ENCODE measurements around the gene GTPBP6.

Gene GTPBP6

GRCh38 chrX:300334-300733 lies 18.3 kb downstream of the GTPBP6 start:
- no peak overlapping the region for H2BK5ac ChIP-seq (ENCODE audit: low read depth, low read length, poor library complexity, severe bottlenecking)
- 98% methylated on average over 4 of the region's 8 CpGs for WGBS
- no peaks in the 10 kb centered on the region for H3K27me3 ChIP-seq (ENCODE audit: control insufficient read depth in 1 of 2, insufficient read depth in 1 of 2, low read length in 2 of 2)
- no peak overlapping the region for H3K4me2 ChIP-seq (ENCODE audit: low read length, poor library complexity, severe bottlenecking)
- H3K36me3 ChIP-seq (ENCODE audit: control insufficient read depth in 1 of 2, insufficient read depth in 2 of 2, low read depth in 1 of 2, low read length in 2 of 2): peaks cover 51 to 70% of the 10 kb centered on the region in 2 experiments
- H3K23ac ChIP-seq (ENCODE audit: low read length in 2 of 2): no peak overlapping the region
- no peaks in the 10 kb centered on the region for H3K9me3 ChIP-seq (ENCODE audit: control insufficient read depth, low read length)
- no peak overlapping the region for H4K8ac ChIP-seq (ENCODE audit: low read length)
- H2AK5ac ChIP-seq (ENCODE audit: low read length, severe bottlenecking): no peak overlapping the region
- H3K4me1 ChIP-seq (ENCODE audit: control insufficient read depth, insufficient read depth, low read depth, low read length): no peaks in the 10 kb centered on the region
- H3K14ac ChIP-seq (ENCODE audit: low read length in 2 of 2): no peak overlapping the region
- H2AFZ ChIP-seq (ENCODE audit: low read depth, low read length): no peak overlapping the region
- H2BK120ac ChIP-seq (ENCODE audit: low read depth, low read length): no peak overlapping the region
- no peak overlapping the region for H3K4ac ChIP-seq (ENCODE audit: low read depth in 1 of 2, low read length in 2 of 2)
- H3K9ac ChIP-seq (ENCODE audit: low read length): no peak overlapping the region
- H3K18ac ChIP-seq (ENCODE audit: low read depth in 1 of 2, low read length in 2 of 2): no peak overlapping the region
- H2BK12ac ChIP-seq (ENCODE audit: low read length in 2 of 2): no peak overlapping the region
- peaks cover 3% of the 10 kb centered on the region for H3K79me1 ChIP-seq (replicated peaks; ENCODE audit: low read length, poor library complexity, severe bottlenecking)
- H2BK15ac ChIP-seq (ENCODE audit: low read depth, poor library complexity, severe bottlenecking): no peak overlapping the region
- H3K4me3 ChIP-seq (ENCODE audit: insufficient read depth in 1 of 2, low read depth in 1 of 2, low read length in 2 of 2): no peak overlapping the region
- H3K27ac ChIP-seq (ENCODE audit: low read length, poor library complexity, severe bottlenecking): no peak overlapping the region
- DNase-seq: no peak
- H4K91ac ChIP-seq (ENCODE audit: low read length): no peak overlapping the region

GRCh38 chrX:298993-299392 lies 19.6 kb downstream of the GTPBP6 start:
- Histone ChIP-seq H2BK120ac (ENCODE audit: low read depth, low read length) (no peak overlapping the region), H2AFZ (ENCODE audit: low read depth, low read length) (no peak overlapping the region), H3K18ac (ENCODE audit: low read depth in 1 of 2, low read length in 2 of 2) (no peak overlapping the region), H2BK12ac (ENCODE audit: low read length in 2 of 2) (no peak overlapping the region), H3K9me3 (ENCODE audit: control insufficient read depth, low read length) (no peaks in the 10 kb centered on the region), H3K14ac (ENCODE audit: low read length in 2 of 2) (no peak overlapping the region), H3K36me3 (ENCODE audit: control insufficient read depth in 1 of 2, insufficient read depth in 2 of 2, low read depth in 1 of 2, low read length in 2 of 2) (peaks cover 42 to 70% of the 10 kb centered on the region in 2 experiments), H3K23ac (ENCODE audit: low read length in 2 of 2) (no peak overlapping the region), H3K4me3 (ENCODE audit: insufficient read depth in 1 of 2, low read depth in 1 of 2, low read length in 2 of 2) (no peak overlapping the region), H3K27me3 (ENCODE audit: control insufficient read depth in 1 of 2, insufficient read depth in 1 of 2, low read length in 2 of 2) (no peaks in the 10 kb centered on the region), H3K79me1 (replicated peaks; ENCODE audit: low read length, poor library complexity, severe bottlenecking) (peaks cover 3% of the 10 kb centered on the region), H3K4me1 (ENCODE audit: control insufficient read depth, insufficient read depth, low read depth, low read length) (no peaks in the 10 kb centered on the region), H4K8ac (ENCODE audit: low read length) (peak overlapping the region; percentile 40), H3K27ac (ENCODE audit: low read length, poor library complexity, severe bottlenecking) (no peak overlapping the region), H2BK5ac (ENCODE audit: low read depth, low read length, poor library complexity, severe bottlenecking) (no peak overlapping the region), H2BK15ac (ENCODE audit: low read depth, poor library complexity, severe bottlenecking) (no peak overlapping the region), H3K4ac (ENCODE audit: low read depth in 1 of 2, low read length in 2 of 2) (no peak overlapping the region), H3K9ac (ENCODE audit: low read length) (no peak overlapping the region), H4K91ac (ENCODE audit: low read length) (no peak overlapping the region), H2AK5ac (ENCODE audit: low read length, severe bottlenecking) (no peak overlapping the region), H3K4me2 (ENCODE audit: low read length, poor library complexity, severe bottlenecking) (no peak overlapping the region)
- no peak for DNase-seq
- WGBS: 98% methylated on average over 36 of the region's 36 CpGs

- H4K8ac ChIP-seq (ENCODE audit: low read length): no peak overlapping the region
- no peak overlapping the region for H3K4me2 ChIP-seq (ENCODE audit: low read length, poor library complexity, severe bottlenecking)
- no peak overlapping the region for H2AFZ ChIP-seq (ENCODE audit: low read depth, low read length)
- H3K14ac ChIP-seq (ENCODE audit: low read length in 2 of 2): no peak overlapping the region
- H3K4ac ChIP-seq (ENCODE audit: low read depth in 1 of 2, low read length in 2 of 2): no peak overlapping the region
- H3K4me3 ChIP-seq (ENCODE audit: insufficient read depth in 1 of 2, low read depth in 1 of 2, low read length in 2 of 2): no peak overlapping the region
- H3K18ac ChIP-seq (ENCODE audit: low read depth in 1 of 2, low read length in 2 of 2): no peak overlapping the region
- H4K91ac ChIP-seq (ENCODE audit: low read length): no peak overlapping the region
- H2AK5ac ChIP-seq (ENCODE audit: low read length, severe bottlenecking): no peak overlapping the region
- H3K36me3 ChIP-seq (ENCODE audit: control insufficient read depth in 1 of 2, insufficient read depth in 2 of 2, low read depth in 1 of 2, low read length in 2 of 2): peaks cover 33 to 76% of the 10 kb centered on the region in 2 experiments
- H2BK120ac ChIP-seq (ENCODE audit: low read depth, low read length): no peak overlapping the region
- H2BK5ac ChIP-seq (ENCODE audit: low read depth, low read length, poor library complexity, severe bottlenecking): no peak overlapping the region
- no peaks in the 10 kb centered on the region for H3K4me1 ChIP-seq (ENCODE audit: control insufficient read depth, insufficient read depth, low read depth, low read length)
- no peak overlapping the region for H3K23ac ChIP-seq (ENCODE audit: low read length in 2 of 2)
- no peak overlapping the region for H3K9ac ChIP-seq (ENCODE audit: low read length)
- peaks cover 12% of the 10 kb centered on the region for H3K79me1 ChIP-seq (replicated peaks; ENCODE audit: low read length, poor library complexity, severe bottlenecking)
- no peaks in the 10 kb centered on the region for H3K27me3 ChIP-seq (ENCODE audit: control insufficient read depth in 1 of 2, insufficient read depth in 1 of 2, low read length in 2 of 2)
- no peak overlapping the region for H2BK15ac ChIP-seq (ENCODE audit: low read depth, poor library complexity, severe bottlenecking)
- no peak overlapping the region for H2BK12ac ChIP-seq (ENCODE audit: low read length in 2 of 2)
- WGBS: 98% methylated on average over 21 of the region's 21 CpGs
- no peak for DNase-seq
- no peaks in the 10 kb centered on the region for H3K9me3 ChIP-seq (ENCODE audit: control insufficient read depth, low read length)
- H3K27ac ChIP-seq (ENCODE audit: low read length, poor library complexity, severe bottlenecking): no peak overlapping the region
These were observed 23.5 kb downstream of the GTPBP6 start for GRCh38 chrX:295136-295535.

- no peak overlapping the region for H4K8ac ChIP-seq (ENCODE audit: low read length)
- no peaks in the 10 kb centered on the region for H3K9me3 ChIP-seq (ENCODE audit: control insufficient read depth, low read length)
- no peak overlapping the region for H2BK120ac ChIP-seq (ENCODE audit: low read depth, low read length)
- no peak overlapping the region for H3K18ac ChIP-seq (ENCODE audit: low read depth in 1 of 2, low read length in 2 of 2)
- no peak for DNase-seq
- H3K79me1 ChIP-seq (replicated peaks; ENCODE audit: low read length, poor library complexity, severe bottlenecking): peaks cover 19% of the 10 kb centered on the region
- H3K4me3 ChIP-seq (ENCODE audit: insufficient read depth in 1 of 2, low read depth in 1 of 2, low read length in 2 of 2): no peak overlapping the region
- H2BK15ac ChIP-seq (ENCODE audit: low read depth, poor library complexity, severe bottlenecking): no peak overlapping the region
- H3K23ac ChIP-seq (ENCODE audit: low read length in 2 of 2): no peak overlapping the region
- no peak overlapping the region for H3K27ac ChIP-seq (ENCODE audit: low read length, poor library complexity, severe bottlenecking)
- H2AK5ac ChIP-seq (ENCODE audit: low read length, severe bottlenecking): no peak overlapping the region
- H3K4me2 ChIP-seq (ENCODE audit: low read length, poor library complexity, severe bottlenecking): no peak overlapping the region
- H3K9ac ChIP-seq (ENCODE audit: low read length): no peak overlapping the region
- H3K14ac ChIP-seq (ENCODE audit: low read length in 2 of 2): no peak overlapping the region
- H3K4ac ChIP-seq (ENCODE audit: low read depth in 1 of 2, low read length in 2 of 2): no peak overlapping the region
- H2BK12ac ChIP-seq (ENCODE audit: low read length in 2 of 2): no peak overlapping the region
- no peaks in the 10 kb centered on the region for H3K4me1 ChIP-seq (ENCODE audit: control insufficient read depth, insufficient read depth, low read depth, low read length)
- H3K36me3 ChIP-seq (ENCODE audit: control insufficient read depth in 1 of 2, insufficient read depth in 2 of 2, low read depth in 1 of 2, low read length in 2 of 2): peaks cover 26 to 80% of the 10 kb centered on the region in 2 experiments
- H3K27me3 ChIP-seq (ENCODE audit: control insufficient read depth in 1 of 2, insufficient read depth in 1 of 2, low read length in 2 of 2): no peaks in the 10 kb centered on the region
- WGBS: 98% methylated on average over 47 of the region's 47 CpGs
- no peak overlapping the region for H2BK5ac ChIP-seq (ENCODE audit: low read depth, low read length, poor library complexity, severe bottlenecking)
- no peak overlapping the region for H4K91ac ChIP-seq (ENCODE audit: low read length)
- H2AFZ ChIP-seq (ENCODE audit: low read depth, low read length): no peak overlapping the region
These were observed 25.4 kb downstream of the GTPBP6 start for GRCh38 chrX:292900-293897.

Measured in mesenchymal stem cell (in vitro differentiated cells and primary cell).